ENCODE measurements around the gene NAV2. TPM values are rescaled to one million over a fixed set of nuclear protein-coding genes. Genes with fewer than 3 reads are reported as not detected.
A peak's percentile ranks its signal among the peaks of the same experiment; 100 is the strongest.

Gene NAV2
- total RNA-seq, 1 experiment from 2014 or later, result 46.3 TPM

DNA sequence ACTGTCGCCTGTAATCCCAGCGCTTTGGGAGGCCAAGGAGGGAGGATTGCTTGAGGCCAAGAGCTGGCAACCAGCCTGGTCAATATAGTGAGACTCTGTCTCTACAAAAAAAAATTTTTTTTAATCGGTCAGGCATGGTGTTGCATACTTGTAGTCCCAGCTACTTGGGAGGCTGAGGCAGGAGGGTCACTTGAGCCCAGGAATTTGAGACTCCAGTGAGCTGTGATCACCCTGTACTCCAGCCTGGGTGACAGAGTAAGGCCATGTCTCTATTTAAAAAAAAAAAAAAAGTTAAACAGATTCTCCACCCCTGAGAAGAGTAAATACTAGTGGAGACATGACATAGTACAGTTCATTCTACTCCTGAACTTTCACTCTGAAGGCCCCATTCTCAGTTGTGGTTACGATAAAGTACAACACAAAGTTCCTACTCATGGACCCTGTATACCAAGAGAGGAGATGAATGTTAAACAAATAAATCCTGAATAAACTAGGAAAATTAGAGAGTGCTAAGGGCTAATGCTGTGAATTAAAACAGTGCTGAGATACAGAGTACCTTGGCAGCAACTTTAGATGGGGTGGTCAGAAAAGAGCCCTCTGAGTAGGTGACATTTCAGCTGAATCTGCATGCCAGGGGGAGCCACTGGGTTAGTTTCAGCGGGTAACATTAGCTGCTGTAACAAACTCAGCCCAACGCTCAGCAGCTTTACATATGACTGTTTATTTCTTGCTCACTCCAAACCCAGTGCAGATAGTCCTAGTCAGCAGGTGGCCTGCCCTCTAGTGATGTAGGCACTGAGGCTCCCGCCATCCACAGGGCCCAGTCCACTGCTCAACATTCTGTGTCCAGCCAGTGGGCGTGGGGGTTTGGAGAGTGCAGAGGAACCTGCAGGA lies 372.5 kb downstream of the NAV2 start:
- Histone ChIP-seq H2BK5ac (ENCODE audit: insufficient read length, low read length) (peak overlapping the region; percentile 35), H2BK15ac (ENCODE audit: low read depth, low read length) (no peak overlapping the region), H3K4me1 (ENCODE audit: insufficient read depth, low read length) (no peaks in the 10 kb centered on the region), H2BK20ac (ENCODE audit: low read depth, low read length, poor library complexity, severe bottlenecking) (no peak overlapping the region), H2BK120ac (ENCODE audit: low read depth, low read length, poor library complexity, severe bottlenecking) (no peak overlapping the region), H4K8ac (replicated peaks; ENCODE audit: insufficient read length, low read depth, low read length) (no peak overlapping the region), H3K27me3 (ENCODE audit: insufficient read depth, low read length) (no peaks in the 10 kb centered on the region), H2AK5ac (ENCODE audit: insufficient read length, low read length) (no peak overlapping the region), H4K20me1 (ENCODE audit: control insufficient read depth, insufficient read depth, insufficient read length) (no peaks in the 10 kb centered on the region), H3K79me1 (ENCODE audit: insufficient read depth, low read depth, low read length, poor library complexity, severe bottlenecking) (no peaks in the 10 kb centered on the region), H3T11ph (ENCODE audit: low read length) (no peak overlapping the region), H3K56ac (ENCODE audit: insufficient read length, low read depth, low read length) (no peak overlapping the region), H3K23ac (ENCODE audit: insufficient read length, low read depth, low read length) (no peak overlapping the region), H3K4me2 (ENCODE audit: insufficient read depth, insufficient read length, low read length) (no peak overlapping the region), H3K9ac (ENCODE audit: extremely low read depth, insufficient read length, low read length) (no peak overlapping the region), H2BK12ac (ENCODE audit: insufficient read length, low read depth, low read length) (no peak overlapping the region), H4K91ac (ENCODE audit: insufficient read length, low read depth, low read length) (no peak overlapping the region), H3K23me2 (ENCODE audit: insufficient read length, low read depth, low read length, poor library complexity, severe bottlenecking) (no peaks in the 10 kb centered on the region), H3K9me3 (ENCODE audit: control insufficient read depth, low read depth, low read length) (no peaks in the 10 kb centered on the region), H3K4ac (ENCODE audit: low read depth, low read length) (no peak overlapping the region), H3K18ac (ENCODE audit: insufficient read length, low read depth, low read length) (no peak overlapping the region), H3K27ac (ENCODE audit: insufficient read length, low read depth, low read length) (no peak overlapping the region), H3K14ac (ENCODE audit: insufficient read depth, low read length) (no peak overlapping the region), H2AFZ (ENCODE audit: low read length) (no peak overlapping the region), H3K79me2 (ENCODE audit: insufficient read depth, low read length) (no peaks in the 10 kb centered on the region), H4K5ac (ENCODE audit: insufficient read length, low read depth, low read length) (no peak overlapping the region)
- DNase-seq, result no peak
- H3K27me3 Mint-ChIP-seq (ENCODE audit: low read depth), result no peaks in the 10 kb centered on the region
- no peaks in the 10 kb centered on the region for H3K9me3 Mint-ChIP-seq
- peaks cover 7 to 9% of the 10 kb centered on the region in 2 experiments; a peak in 3 of 4 replicates for H3K4me1 Mint-ChIP-seq
- TF ChIP-seq, protein P1, sequence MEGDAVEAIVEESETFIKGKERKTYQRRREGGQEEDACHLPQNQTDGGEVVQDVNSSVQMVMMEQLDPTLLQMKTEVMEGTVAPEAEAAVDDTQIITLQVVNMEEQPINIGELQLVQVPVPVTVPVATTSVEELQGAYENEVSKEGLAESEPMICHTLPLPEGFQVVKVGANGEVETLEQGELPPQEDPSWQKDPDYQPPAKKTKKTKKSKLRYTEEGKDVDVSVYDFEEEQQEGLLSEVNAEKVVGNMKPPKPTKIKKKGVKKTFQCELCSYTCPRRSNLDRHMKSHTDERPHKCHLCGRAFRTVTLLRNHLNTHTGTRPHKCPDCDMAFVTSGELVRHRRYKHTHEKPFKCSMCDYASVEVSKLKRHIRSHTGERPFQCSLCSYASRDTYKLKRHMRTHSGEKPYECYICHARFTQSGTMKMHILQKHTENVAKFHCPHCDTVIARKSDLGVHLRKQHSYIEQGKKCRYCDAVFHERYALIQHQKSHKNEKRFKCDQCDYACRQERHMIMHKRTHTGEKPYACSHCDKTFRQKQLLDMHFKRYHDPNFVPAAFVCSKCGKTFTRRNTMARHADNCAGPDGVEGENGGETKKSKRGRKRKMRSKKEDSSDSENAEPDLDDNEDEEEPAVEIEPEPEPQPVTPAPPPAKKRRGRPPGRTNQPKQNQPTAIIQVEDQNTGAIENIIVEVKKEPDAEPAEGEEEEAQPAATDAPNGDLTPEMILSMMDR (conservative IDR thresholded peaks at IDR 0.05), result no peak; the same call in 1 of the 3 replicates
- no CpG with 5 or more reads among the region's 8 CpGs for WGBS (ENCODE audit: extremely low coverage, insufficient read length, low lambda C conversion rate)
- 0 out of 7 replicates have a peak overlapping the region, but pooled peaks of 1 of the 3 experiments have one; percentile 17 for H3K27ac Mint-ChIP-seq
- no peak overlapping the region for H3K4me3 Mint-ChIP-seq
- peaks cover 58 to 92% (median 90%) of the 10 kb centered on the region in 3 experiments; a peak in 6 of 7 replicates for H3K36me3 Mint-ChIP-seq (ENCODE audit: insufficient read depth in 1 of 3, low read depth in 3 of 3)
